ENCODE results near the gene UBAP1.
"Not testable (repeated sequence)": the region's sequence is repeated elsewhere in the genome, so short reads cannot be mapped to it uniquely, and the experiment has no call there.

Gene UBAP1
- 62.3 to 80.1 reads per million in 2 experiments for total RNA-seq

GRCh38 chr9:34178436-34179212 is at the start of gene UBAP1:
Gene UBAP1, plus strand, starts transcription at chr9:34179043. Its CDS starts 41,872 bp downstream, at chr9:34220915.
- peak; percentile 93 for DNase-seq (ENCODE audit: low read depth)

GRCh38 chr9:34131571-34131970 is 47.3 kb upstream of the UBAP1 start:
- DNase-seq (ENCODE audit: low read depth), result no peak

DNA sequence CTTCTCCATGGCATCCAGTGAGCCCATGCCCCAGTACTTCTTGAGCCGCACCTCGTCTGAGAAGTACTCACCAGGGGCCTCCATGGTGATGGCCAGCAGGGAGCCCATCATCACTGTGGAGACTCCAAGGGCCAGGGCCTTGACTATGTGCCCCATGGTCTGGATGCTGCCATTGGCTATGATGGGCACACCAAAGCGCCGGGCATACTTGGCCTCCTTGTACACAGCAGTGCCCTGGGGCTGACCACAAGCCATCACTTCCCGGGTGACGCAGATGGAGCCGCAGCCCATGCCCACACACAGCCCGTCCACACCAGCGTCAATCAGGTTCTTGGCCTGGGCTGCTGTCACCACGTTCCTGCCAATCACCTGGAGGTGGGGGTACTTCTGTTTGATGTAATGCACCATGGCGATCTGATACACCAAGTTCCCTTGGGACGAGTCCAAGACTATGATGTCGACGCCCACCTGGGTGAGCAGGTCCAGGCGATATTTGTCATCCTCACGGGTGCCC is 45.4 kb upstream of the UBAP1 start:
- DNase-seq (ENCODE audit: low read depth), result no peak

- no peak for DNase-seq (ENCODE audit: low read depth)
Observed at GRCh38 chr9:34134521-34134920, 44.3 kb upstream of the UBAP1 start.

- DNase-seq (ENCODE audit: low read depth), result not testable (repeated sequence)
Observed at GRCh38 chr9:34138644-34139043, 40.2 kb upstream of the UBAP1 start.

DNA sequence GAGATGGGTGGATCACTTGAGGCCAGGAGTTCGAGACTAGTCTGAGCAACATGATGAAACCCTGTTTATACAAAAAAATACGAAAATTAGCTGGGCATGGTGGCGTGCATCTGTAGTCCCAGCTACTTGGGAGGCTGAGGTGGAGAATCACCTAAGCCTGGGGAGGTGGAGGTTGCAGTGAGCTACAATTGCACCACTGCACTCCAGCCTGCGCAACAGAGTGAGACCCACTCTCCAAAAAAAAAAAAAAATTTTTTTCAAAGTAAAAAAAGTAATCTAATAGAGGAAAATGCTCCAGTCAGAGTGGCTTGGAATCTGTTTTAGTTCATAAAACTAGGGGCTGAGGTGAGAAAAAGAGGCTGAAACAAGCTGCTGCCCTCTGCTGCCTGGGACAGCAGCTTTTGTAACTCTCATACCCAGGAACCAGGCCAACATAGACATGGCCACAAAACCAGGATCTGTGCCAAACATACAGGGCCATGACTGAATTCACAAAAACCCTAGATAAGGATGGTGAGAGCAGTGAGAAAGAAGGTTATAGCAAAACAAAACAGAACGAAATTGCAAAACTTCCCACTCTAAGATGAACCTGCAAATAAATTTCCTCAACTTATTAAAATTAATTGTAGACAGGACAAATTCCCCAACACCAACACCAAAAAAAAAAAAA is 39.2 kb upstream of the UBAP1 start:
- DNase-seq (ENCODE audit: low read depth), result no peak

GRCh38 chr9:34140853-34141252 is 38.0 kb upstream of the UBAP1 start:
- no peak for DNase-seq (ENCODE audit: low read depth)

GRCh38 chr9:34143116-34143515 is 35.7 kb upstream of the UBAP1 start:
- no peak for DNase-seq (ENCODE audit: low read depth)

DNA sequence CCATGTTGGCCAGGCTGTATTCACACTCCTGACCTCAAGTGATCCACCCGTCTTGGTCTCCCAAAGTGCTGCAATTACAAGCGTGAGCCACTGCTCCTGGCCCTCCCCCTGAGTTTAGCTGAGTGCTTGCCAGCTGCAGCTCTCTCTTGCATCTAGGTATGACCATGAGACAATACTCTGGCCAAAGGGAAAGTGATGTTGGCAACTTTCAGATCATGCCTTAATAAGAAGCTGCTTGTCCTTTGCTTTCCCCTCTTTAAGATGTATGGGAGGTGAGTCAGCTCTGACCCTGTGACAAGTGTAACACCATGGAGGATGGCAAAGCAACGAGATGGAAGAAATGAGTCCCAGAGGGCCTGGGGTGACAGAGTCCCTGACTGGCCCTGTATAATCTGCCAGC is 33.7 kb upstream of the UBAP1 start:
- no peak for DNase-seq (ENCODE audit: low read depth)

DNA sequence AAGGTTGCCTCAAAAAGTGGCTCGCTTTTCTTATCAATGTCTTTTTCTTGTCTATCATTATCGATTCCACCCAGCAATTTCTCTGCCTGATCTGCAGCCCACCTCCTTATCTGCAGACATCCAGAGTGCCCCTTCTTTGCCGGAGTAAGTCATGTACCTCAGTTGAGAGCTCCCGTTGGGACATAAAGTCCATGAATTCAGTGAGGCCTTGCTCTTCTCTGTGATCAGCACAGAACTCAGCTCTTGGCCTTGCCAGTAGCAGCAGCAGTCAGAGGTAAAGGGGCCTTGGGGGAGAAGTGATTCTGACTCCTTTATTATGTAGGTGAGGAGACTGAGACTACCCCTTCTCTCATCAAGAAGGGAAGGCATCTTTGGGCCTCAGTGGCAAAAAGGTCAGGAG is 27.4 kb upstream of the UBAP1 start:
- no peak for DNase-seq (ENCODE audit: low read depth)

- DNase-seq (ENCODE audit: low read depth), result no peak
Observed at GRCh38 chr9:34154057-34154456, 24.8 kb upstream of the UBAP1 start.

DNA sequence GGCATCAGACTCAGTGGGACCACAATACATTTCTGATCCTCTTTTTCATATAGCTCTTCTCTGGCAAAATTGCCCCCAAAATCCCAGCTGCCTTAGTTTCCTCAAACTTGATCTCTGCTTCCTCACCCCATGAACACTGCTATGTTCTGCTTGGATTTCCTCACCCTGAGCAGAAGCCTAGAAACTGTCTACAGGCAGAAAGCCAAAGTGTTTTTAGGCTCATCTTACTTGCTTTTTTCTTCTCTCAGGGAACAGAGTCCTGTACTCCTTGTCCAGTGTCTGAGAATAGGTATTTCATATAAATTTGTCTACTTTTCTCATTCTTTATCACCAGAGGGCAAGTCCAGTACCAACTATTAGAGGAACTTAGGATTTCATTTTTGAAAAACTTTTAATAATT is 21.5 kb upstream of the UBAP1 start:
- DNase-seq (ENCODE audit: low read depth), result no peak

- DNase-seq (ENCODE audit: low read depth), result no peak
Observed at GRCh38 chr9:34157898-34158297, 20.9 kb upstream of the UBAP1 start.

DNA sequence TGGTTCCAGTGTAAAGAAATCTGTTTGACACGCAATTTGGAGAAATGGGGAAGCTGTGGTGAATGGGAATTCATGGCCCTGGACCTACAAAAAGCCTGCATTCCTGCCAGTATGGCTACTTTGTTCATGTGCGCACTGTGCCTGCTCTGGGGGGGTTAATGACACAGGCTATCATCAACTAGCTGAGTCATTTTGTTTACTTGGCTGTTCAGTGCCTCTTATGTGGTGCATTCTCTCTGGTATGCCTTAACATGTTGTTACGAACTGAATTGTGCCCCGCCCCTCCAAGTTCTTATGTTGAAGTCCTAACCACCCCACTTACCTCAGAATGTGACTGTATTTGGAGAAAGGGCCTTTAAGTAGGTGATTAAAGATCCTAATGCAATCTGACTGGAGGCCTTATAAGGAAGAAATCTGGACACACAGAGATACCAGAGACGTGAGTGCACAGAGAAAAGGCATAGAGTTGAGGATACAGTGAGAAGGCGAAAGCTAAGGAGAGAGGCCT is 20.4 kb upstream of the UBAP1 start:
- no peak for DNase-seq (ENCODE audit: low read depth)

GRCh38 chr9:34163434-34163833 is 15.4 kb upstream of the UBAP1 start:
- DNase-seq (ENCODE audit: low read depth), result no peak

DNA sequence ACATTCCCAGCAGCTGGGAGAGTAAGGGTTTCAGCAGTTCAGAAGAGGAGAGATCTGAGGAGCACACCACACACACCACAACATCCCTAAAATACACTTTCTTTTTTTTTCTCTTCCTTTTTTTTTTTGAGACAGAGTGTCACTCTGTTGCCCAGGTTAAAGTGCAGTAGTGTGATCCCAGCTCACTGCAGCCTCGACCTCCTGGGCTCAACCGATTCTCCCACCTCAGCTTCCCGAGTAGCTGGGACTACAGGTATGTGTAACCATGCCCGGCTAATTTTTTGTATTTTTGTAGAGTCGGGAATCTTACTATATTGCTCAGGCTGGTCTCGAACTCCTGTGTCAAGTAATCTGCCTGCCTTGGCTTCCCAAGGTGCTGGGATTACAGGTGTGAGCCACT is 9.7 kb upstream of the UBAP1 start:
- DNase-seq (ENCODE audit: low read depth), result no peak

GRCh38 chr9:34170237-34170991 is 8.4 kb upstream of the UBAP1 start:
- DNase-seq (ENCODE audit: low read depth), result no peak

GRCh38 chr9:34171753-34172535 is 6.9 kb upstream of the UBAP1 start:
- peak; percentile 17 for DNase-seq (ENCODE audit: low read depth)

DNA sequence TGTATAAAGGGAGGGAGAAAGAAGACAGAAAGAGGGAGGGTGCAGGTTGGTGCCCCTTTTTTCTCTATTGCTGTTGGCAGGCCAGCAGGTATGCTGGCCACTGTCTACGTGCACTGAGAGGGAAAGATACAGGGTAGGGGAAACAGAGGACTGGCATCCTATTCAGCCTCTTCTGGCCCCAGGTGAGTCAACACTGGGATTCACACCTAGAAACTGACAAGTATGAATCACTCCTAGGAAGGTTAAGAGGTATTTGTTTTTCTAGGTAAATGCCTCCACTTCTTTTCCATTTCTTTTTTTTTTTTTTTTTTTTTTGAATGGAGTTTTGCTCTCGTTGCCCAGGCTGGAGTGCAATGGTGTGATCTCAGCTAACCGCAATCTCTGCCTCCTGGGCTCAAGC is 2.8 kb upstream of the UBAP1 start:
- no peak for DNase-seq (ENCODE audit: low read depth)

- no peak for DNase-seq (ENCODE audit: low read depth)
Observed at GRCh38 chr9:34177593-34178435, 1.0 kb upstream of the UBAP1 start.

Data from T follicular helper cell (primary cell).